Muscle layer of duodenum (tissue), 2 donors: ENCODE measurements around the gene CRIM1.

Source experiments
- H3K27ac ChIP-seq: one replicate; pipeline ENCODE4 v1.7.0; 2013; ENCODE audit warnings: mild to moderate bottlenecking, low read length
- H3K27me3 ChIP-seq: one replicate; pipeline ENCODE4 v1.7.0; 2013; ENCODE audit warnings: low read depth, mild to moderate bottlenecking, control low read depth, low read length
- H3K36me3 ChIP-seq, 2 donors: one replicate each; pipeline ENCODE4 v1.7.0; 2013; ENCODE audit warnings: low read length in 2 of 2, control low read depth in 1 of 2, mild to moderate bottlenecking in 1 of 2; ENCODE audit not compliant: insufficient read depth in 2 of 2, control insufficient read depth in 1 of 2
- H3K4me1 ChIP-seq, 2 donors: one replicate each; pipeline ENCODE4 v1.7.0; 2013; ENCODE audit warnings: low read length in 2 of 2, mild to moderate bottlenecking in 2 of 2, control low read depth in 1 of 2, moderate library complexity in 1 of 2; ENCODE audit not compliant: insufficient read depth in 2 of 2, control insufficient read depth in 1 of 2
- H3K4me3 ChIP-seq, 2 donors: one replicate each; pipeline ENCODE4 v1.7.0; 2013; ENCODE audit warnings: low read length in 2 of 2, low read depth in 1 of 2, mild to moderate bottlenecking in 1 of 2
- H3K9me3 ChIP-seq, 2 donors: one replicate each; pipeline ENCODE4 v1.7.0; 2013; ENCODE audit warnings: low read length in 2 of 2, control low read depth in 1 of 2, mild to moderate bottlenecking in 1 of 2; ENCODE audit not compliant: control insufficient read depth in 1 of 2
- donor health status: healthy.

Gene CRIM1

DNA sequence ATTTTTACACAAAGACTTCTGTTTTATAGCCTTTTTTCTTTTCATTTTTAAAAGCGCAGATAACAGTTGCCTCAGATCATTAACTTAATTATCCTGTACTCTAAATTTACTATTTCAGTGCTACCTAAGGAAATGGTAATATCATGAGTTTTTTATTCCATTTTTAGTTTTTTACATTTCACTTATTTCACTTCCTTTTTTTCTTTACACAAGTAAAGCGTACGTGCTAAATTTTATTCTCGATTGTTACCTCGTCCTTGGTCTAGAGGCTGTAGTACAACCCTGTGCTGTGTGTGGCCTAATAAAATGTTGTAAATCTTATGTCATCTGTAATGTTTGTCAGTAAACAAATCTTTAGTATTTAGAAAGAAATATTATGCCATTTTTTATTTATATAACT, 49.2 kb downstream of the CRIM1 start:
- Histone ChIP-seq H3K27me3 (no peaks in the 10 kb centered on the region), H3K27ac (no peak overlapping the region), H3K4me3 (no peak overlapping the region), H3K9me3 (no peaks in the 10 kb centered on the region), H3K36me3 (no peaks in the 10 kb centered on the region), H3K4me1 (peaks cover 6 to 25% of the 10 kb centered on the region in 2 donors)

DNA sequence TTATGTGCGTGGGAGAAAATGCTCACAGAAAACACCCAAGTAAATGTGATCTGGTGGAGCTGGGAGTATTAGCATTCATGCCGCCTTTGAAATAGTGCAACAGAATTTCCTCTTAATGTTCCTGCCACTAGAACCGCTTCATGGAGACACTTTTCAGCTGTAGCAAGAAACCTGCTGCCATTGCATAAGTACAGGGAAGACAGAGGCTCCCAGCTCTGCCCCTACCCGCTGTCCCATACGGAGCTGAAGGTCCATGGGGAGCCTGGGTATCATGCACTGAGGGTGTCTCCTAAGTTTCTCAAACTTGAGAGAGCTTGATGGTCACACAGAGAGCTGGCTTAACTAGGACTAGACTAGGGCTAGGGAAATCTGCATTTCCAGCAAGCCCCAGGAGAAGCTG, 49.6 kb downstream of the CRIM1 start:
- Histone ChIP-seq H3K36me3 (no peaks in the 10 kb centered on the region), H3K27me3 (no peaks in the 10 kb centered on the region), H3K9me3 (no peaks in the 10 kb centered on the region), H3K4me3 (no peak overlapping the region), H3K27ac (no peak overlapping the region), H3K4me1 (peaks cover 6 to 25% of the 10 kb centered on the region in 2 donors)

DNA sequence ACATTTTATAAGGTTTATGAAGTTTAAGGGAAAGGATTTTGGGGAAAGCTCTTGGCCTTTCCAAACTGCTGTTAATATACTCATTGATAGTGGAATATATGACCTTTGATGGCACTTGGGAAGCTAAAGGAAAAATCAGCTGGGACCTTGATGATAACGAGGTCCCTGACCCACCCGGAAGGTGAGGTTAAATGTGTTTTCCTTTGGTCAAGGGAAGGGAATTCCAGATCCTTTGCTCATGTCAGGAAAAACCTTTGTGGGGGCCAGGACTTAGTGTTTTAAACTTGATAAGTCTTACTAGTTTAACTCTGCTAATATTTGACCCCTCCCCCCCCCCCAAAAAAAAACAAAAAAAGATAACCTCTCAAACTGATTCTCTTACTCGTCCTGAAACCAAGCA, 50.7 kb downstream of the CRIM1 start:
- H3K27me3 ChIP-seq, result no peaks in the 10 kb centered on the region
- H3K4me1 ChIP-seq, result peaks cover 6 to 25% of the 10 kb centered on the region in 2 donors
- no peaks in the 10 kb centered on the region for H3K9me3 ChIP-seq
- H3K27ac ChIP-seq, result no peak overlapping the region
- H3K36me3 ChIP-seq, result no peaks in the 10 kb centered on the region
- H3K4me3 ChIP-seq, result no peak overlapping the region

DNA sequence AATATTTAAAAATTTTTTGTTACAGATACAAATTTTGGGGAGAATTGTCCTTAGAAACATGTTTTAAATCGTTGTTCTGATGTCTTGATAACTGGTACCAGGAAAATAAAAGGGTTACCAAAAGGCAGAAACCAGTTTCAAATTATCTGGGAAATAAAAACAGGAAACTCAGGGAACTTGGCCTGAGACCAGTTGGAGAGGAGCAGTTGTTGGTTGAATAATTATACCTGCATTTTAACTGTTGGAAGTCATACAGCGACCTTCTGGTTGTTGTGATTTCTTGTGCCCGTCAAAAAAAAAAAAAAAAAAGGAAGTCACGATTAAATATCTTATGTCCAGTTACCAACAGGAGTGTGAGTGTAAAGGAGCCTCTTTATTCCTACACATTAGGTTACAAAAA, 51.8 kb downstream of the CRIM1 start:
- peaks cover 6 to 25% of the 10 kb centered on the region in 2 donors for H3K4me1 ChIP-seq
- no peaks in the 10 kb centered on the region for H3K36me3 ChIP-seq
- no peaks in the 10 kb centered on the region for H3K9me3 ChIP-seq
- no peak overlapping the region for H3K4me3 ChIP-seq
- H3K27me3 ChIP-seq, result no peaks in the 10 kb centered on the region
- H3K27ac ChIP-seq, result no peak overlapping the region

DNA sequence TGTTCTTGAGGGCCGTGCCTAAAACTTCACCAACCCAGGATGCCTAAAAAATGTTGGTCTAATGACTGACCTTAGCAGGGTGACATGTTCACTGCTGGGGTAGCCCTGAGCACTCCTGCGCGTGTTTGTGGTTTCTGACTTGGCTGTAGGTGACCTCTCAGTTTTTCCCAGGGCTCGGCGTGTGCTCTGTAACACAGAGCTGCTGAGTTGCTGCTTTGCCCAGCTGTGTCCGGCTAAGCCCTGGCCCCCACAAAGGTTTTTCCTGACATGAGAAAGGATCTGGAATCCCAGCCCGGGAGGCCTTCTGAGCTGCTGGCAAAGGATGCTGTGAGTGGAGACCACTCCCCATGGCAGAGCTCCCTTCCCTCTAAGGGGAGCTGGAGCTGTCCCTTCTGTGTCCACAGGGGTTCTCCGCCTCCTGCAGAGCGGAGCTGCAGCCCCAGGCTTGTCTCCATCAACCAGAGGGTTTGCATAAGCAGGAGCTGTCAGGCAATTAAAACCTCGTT, 52.7 kb downstream of the CRIM1 start:
- Histone ChIP-seq H3K36me3 (no peaks in the 10 kb centered on the region), H3K27ac (peak overlapping the region; percentile 22), H3K9me3 (no peaks in the 10 kb centered on the region), H3K27me3 (no peaks in the 10 kb centered on the region), H3K4me3 (no peak overlapping the region), H3K4me1 (peaks cover 6 to 25% of the 10 kb centered on the region in 2 donors)

DNA sequence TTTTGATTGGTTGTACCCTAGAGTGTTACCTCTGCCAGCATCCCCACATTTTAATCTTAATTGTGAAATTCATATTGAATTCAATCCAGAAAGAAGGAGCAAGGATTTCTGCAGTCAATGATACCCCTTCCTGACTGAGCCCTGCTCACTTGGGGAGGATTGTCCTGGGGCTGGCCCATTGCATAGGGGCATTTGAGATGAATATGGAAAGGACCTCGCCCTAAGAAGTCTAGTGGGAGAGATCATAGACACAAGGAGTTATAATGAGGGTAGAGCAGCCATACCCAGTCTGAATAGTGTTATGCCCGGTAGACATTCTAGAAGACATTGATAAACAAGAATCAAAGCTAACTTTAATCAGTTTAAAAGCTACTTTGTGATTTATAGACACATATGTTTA, 53.8 kb downstream of the CRIM1 start:
- Histone ChIP-seq H3K27ac (no peak overlapping the region), H3K27me3 (no peaks in the 10 kb centered on the region), H3K36me3 (no peaks in the 10 kb centered on the region), H3K4me1 (peaks cover 0 to 27% of the 10 kb centered on the region in 2 donors), H3K9me3 (no peaks in the 10 kb centered on the region), H3K4me3 (no peak overlapping the region)

DNA sequence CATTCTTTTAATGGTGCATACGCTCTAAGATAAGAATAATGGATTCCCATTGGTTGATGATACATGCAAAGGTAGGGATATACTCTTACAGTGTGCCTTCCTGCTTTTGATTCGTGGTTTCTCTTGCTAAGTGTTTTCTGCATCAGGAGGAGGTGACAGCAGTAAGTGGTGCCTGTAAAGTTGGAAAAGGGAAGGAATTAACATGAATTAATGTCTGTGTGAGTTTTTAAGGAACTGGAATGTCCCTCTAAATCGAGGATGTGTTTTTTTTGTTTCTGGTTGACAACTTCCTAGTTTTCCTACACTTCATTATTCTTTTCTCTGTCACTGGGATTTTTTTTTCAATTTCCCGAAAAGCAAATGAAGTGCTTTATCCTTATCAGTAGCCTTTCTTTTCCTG, 54.4 kb downstream of the CRIM1 start:
- H3K27ac ChIP-seq, result peak overlapping the region; percentile 17
- H3K4me3 ChIP-seq, result no peak overlapping the region
- H3K4me1 ChIP-seq, result peaks cover 0 to 32% of the 10 kb centered on the region in 2 donors

DNA sequence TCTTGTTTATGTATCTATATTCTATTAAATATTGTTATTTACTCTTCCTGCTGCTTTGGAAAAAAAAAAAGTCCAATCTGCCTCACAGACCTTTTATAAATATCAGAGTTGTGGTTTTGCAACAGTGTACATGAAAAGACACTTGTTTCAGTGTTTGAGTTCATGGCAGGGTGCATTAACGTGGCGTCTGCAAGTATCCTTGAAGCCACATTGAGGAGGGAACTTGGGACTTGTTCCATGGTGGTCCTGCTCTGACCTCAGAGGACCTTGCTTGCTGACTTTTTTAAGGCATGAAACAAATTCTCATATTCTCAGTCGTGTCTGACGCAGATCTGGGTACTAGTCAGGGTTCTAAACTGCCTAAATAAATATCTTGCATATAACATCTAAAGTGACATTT, 55.1 kb downstream of the CRIM1 start:
- no peak overlapping the region for H3K27ac ChIP-seq
- H3K9me3 ChIP-seq, result no peaks in the 10 kb centered on the region
- peaks cover 0 to 33% of the 10 kb centered on the region in 2 donors for H3K4me1 ChIP-seq
- H3K36me3 ChIP-seq, result no peaks in the 10 kb centered on the region
- H3K4me3 ChIP-seq, result no peak overlapping the region
- no peaks in the 10 kb centered on the region for H3K27me3 ChIP-seq

More for the DNA sequence above, 54.4 kb downstream of the CRIM1 start:
- Histone ChIP-seq H3K36me3 (no peaks in the 10 kb centered on the region), H3K9me3 (no peaks in the 10 kb centered on the region), H3K27me3 (no peaks in the 10 kb centered on the region)

DNA sequence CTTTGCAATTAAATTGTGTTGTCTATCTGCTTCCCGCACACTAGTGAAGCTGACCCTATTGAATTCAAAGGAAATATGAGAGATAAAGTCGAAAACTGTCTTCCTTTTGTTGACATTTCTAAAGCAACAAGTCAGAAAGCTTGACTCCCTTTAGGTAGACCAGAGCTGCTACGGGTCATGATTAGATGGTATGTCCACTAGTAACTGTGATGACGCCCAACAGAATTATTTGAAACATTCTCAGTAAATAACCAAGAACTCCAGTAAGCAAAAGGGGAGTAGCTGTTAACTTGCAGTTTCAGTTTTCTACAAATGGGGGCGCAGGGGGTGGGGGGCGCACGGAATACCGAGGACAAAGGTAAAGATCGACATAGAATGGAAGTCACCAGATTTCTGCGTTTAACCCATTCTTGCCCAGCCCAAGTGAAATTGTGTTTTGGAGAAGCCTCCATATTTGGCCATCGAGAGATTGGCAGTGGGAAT, 56.4 kb downstream of the CRIM1 start:
- no peak overlapping the region for H3K4me3 ChIP-seq

DNA sequence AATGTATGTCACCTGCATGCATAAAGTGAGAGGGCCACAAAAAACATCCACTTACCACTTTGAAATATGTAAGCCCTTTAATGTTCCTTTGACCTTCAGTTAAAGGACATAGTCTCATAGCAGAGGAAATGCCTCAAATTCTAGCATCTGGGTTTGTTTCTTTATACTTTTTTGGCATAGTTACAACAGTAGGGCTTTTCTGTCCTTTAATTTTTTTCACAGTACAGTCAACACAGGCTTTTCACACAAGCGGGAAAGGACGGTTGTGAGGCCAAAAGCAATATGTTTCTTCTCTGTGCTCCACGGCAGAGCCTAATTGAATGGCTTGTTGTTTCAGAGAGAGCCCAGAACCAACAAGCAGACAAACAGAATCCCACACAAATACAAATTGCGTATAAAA, 57.6 kb downstream of the CRIM1 start:
- H3K4me3 ChIP-seq, result no peak overlapping the region
- H3K27ac ChIP-seq, result no peak overlapping the region
- H3K9me3 ChIP-seq, result no peaks in the 10 kb centered on the region
- H3K36me3 ChIP-seq, result no peaks in the 10 kb centered on the region
- no peaks in the 10 kb centered on the region for H3K27me3 ChIP-seq
- H3K4me1 ChIP-seq, result peaks cover 11 to 31% of the 10 kb centered on the region in 2 donors

More for the DNA sequence above, 56.4 kb downstream of the CRIM1 start:
- Histone ChIP-seq H3K9me3 (no peaks in the 10 kb centered on the region), H3K36me3 (no peaks in the 10 kb centered on the region), H3K27me3 (no peaks in the 10 kb centered on the region), H3K4me1 (peaks cover 7 to 32% of the 10 kb centered on the region in 2 donors), H3K27ac (no peak overlapping the region)

DNA sequence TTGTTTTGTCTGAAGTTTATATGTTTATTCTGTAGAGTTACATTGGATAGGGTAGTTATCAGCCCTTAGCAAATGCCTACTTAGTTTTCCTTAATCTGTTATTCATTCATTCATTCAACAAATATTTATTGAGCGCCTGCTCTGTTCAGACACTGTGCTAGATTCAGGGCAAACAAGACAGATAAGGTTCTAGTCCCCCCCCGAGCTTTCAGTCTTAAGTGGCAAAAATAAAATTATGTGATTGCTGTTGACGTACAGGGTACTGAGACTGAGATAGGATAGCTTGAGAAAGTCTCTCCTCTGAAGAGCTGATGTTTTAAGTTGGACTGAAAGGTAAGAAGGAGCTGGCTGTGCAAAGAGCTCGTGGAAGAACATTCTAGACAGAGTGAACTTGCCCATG, 58.7 kb downstream of the CRIM1 start:
- H3K4me3 ChIP-seq, result no peak overlapping the region
- no peak overlapping the region for H3K27ac ChIP-seq
- H3K36me3 ChIP-seq, result no peaks in the 10 kb centered on the region
- H3K27me3 ChIP-seq, result no peaks in the 10 kb centered on the region
- peaks cover 11 to 21% of the 10 kb centered on the region in 2 donors for H3K4me1 ChIP-seq
- H3K9me3 ChIP-seq, result no peaks in the 10 kb centered on the region

DNA sequence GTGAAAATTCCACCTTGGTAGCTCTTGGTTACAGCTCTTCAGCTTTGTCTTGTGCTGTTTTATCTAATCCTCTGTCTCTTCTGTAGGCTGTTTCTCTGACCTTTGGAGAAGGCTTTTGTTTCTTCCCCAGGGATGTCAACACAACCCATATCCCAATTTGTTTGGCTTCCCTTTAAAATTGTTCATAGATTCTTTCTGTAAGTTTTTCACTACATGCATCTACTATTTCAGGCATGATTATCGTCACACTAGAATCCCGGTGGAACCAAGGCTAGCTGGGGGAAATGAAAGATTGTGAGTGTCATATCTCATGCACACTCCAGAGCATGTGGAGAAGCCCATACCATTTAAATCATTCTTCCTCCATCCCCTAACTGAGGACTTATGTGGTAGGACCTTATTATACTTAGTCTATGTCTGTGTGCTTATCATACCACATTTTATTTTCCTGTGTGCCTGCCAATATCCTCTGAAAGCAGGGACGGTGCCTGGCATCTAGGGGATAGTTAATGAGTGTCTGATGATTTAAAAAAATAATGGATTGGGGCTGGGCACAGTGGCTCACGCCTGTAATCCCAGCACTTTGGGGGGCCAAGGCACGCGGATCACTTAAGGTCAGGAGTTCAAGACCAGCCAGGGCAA, 59.9 kb downstream of the CRIM1 start:
- no peaks in the 10 kb centered on the region for H3K9me3 ChIP-seq
- no peak overlapping the region for H3K27ac ChIP-seq
- H3K4me1 ChIP-seq, result peaks cover 11 to 22% of the 10 kb centered on the region in 2 donors
- no peak overlapping the region for H3K4me3 ChIP-seq
- H3K36me3 ChIP-seq, result no peaks in the 10 kb centered on the region
- no peaks in the 10 kb centered on the region for H3K27me3 ChIP-seq
